B cell (primary cell): Measurements from ENCODE around the gene CDC45. TPM values are rescaled to one million over a fixed set of nuclear protein-coding genes. Genes with fewer than 3 reads are reported as not detected.

Experiments
- ATAC-seq: fragments of 200-7000 bp; cut with Tn5 transposase; one replicate; pipeline ENCODE4 v1.10.0; 2021; ENCODE audit warnings: low read depth, mild to moderate bottlenecking, moderate number of reproducible peaks, moderate library complexity
- CTCF ChIA-PET: fragments of 350-600 bp; sonication (Branson Sonifier 250); formaldehyde crosslinking; loops from one replicate; lab custom pipeline; 2021; ENCODE audit warnings: antibody characterized with exemption, inconsistent platforms; lab: Charles Lee
- POLR2A ChIA-PET: fragments of 350-600 bp; sonication (Branson Sonifier 250); formaldehyde crosslinking; loops from one replicate; lab custom pipeline; 2021; ENCODE audit warnings: antibody characterized with exemption; lab: Charles Lee
- DNase-seq: peaks from one replicate; pipeline ENCODE4 v3.0.0; 2013
- H2AFZ ChIP-seq: 2 replicates; pipeline ENCODE4 v1.6.1; 2012; ENCODE audit warnings: mild to moderate bottlenecking, low read depth, low read length; ENCODE audit not compliant: insufficient read depth, poor library complexity, severe bottlenecking
- H3K27ac ChIP-seq, 2 donors: 1 replicate in 1 of 2; 2 replicates in 1 of 2; pipeline ENCODE4 v1.5.1; 2012 to 2013; ENCODE audit warnings: low read length in 2 of 2, mild to moderate bottlenecking in 2 of 2, moderate library complexity in 1 of 2
- H3K27me3 ChIP-seq, 4 experiments: fragments of 200-600 bp in 1 of 4; sonication (generic) in 1 of 4; replicated peaks in 1 of 4; 1 replicate in 2 of 4; 2 replicates in 2 of 4; pipeline versions ENCODE4 v1.6.1 to v1.7.0; 2013 to 2016; ENCODE audit warnings: low read length in 3 of 4, mild to moderate bottlenecking in 2 of 4, mixed read lengths in 1 of 4, moderate library complexity in 1 of 4; ENCODE audit not compliant: insufficient read depth in 4 of 4, control insufficient read depth in 3 of 4; ENCODE audit errors: control extremely low read depth in 1 of 4
- H3K36me3 ChIP-seq, 2 experiments: replicated peaks in 1 of 2; 1 replicate in 1 of 2; 2 replicates in 1 of 2; pipeline versions ENCODE4 v1.6.1 to v1.7.1; 2013; ENCODE audit warnings: low read length in 1 of 2; ENCODE audit not compliant: insufficient read depth in 2 of 2, control insufficient read depth in 1 of 2; ENCODE audit errors: control extremely low read depth in 1 of 2, extremely low read depth in 1 of 2
- H3K4me1 ChIP-seq, 2 donors: fragments of 200-600 bp in 1 of 2; sonication (generic) in 1 of 2; 1 replicate in 1 of 2; 2 replicates in 1 of 2; pipeline versions ENCODE4 v1.5.1 to v1.6.1; 2013 to 2017; ENCODE audit warnings: low read length in 2 of 2; ENCODE audit not compliant: control insufficient read depth in 2 of 2, insufficient read depth in 2 of 2
- H3K4me2 ChIP-seq: replicated peaks from 2 replicates; pipeline ENCODE3; 2012; ENCODE audit warnings: mild to moderate bottlenecking, low read depth, low read length; ENCODE audit not compliant: poor library complexity, severe bottlenecking
- H3K4me3 ChIP-seq, 5 experiments: fragments of 200-600 bp in 1 of 5; sonication (generic) in 1 of 5; 1 replicate in 3 of 5; 2 replicates in 2 of 5; pipeline versions ENCODE4 v1.5.1 to v1.7.0; 2011 to 2016; ENCODE audit warnings: low read length in 4 of 5, mild to moderate bottlenecking in 4 of 5, low read depth in 2 of 5, control low read depth in 1 of 5, moderate library complexity in 1 of 5; ENCODE audit not compliant: insufficient read depth in 1 of 5; ENCODE audit errors: control extremely low read depth in 1 of 5, extremely low read depth in 1 of 5
- H3K79me2 ChIP-seq: fragments of 200-600 bp; sonication (generic); one replicate; pipeline ENCODE4 v1.6.0; 2016; ENCODE audit warnings: low read length; ENCODE audit not compliant: control insufficient read depth, insufficient read depth
- H3K9ac ChIP-seq: fragments of 200-600 bp; sonication (generic); 2 replicates; pipeline ENCODE4 v1.6.1; 2017; ENCODE audit warnings: mild to moderate bottlenecking, low read length, moderate library complexity
- H3K9me3 ChIP-seq, 3 donors: one replicate each; pipeline versions ENCODE4 v1.6.1 to v1.7.1; 2013; ENCODE audit warnings: low read length in 2 of 3; ENCODE audit not compliant: control insufficient read depth in 2 of 3, insufficient read depth in 1 of 3; ENCODE audit errors: control extremely low read depth in 1 of 3
- H4K20me1 ChIP-seq: 2 replicates; pipeline ENCODE4 v1.6.0; 2012; ENCODE audit warnings: mild to moderate bottlenecking, low read length; ENCODE audit not compliant: insufficient read depth, control insufficient read depth, poor library complexity, severe bottlenecking
- H3K27ac Mint-ChIP-seq: one replicate; pipeline ENCODE4 v1.8.0; 2021; ENCODE audit warnings: mixed read lengths
- H3K27me3 Mint-ChIP-seq: one replicate; pipeline ENCODE4 v1.8.0; 2021; ENCODE audit warnings: mixed read lengths
- H3K4me1 Mint-ChIP-seq: one replicate; pipeline ENCODE4 v1.8.0; 2021; ENCODE audit warnings: mixed read lengths
- H3K4me3 Mint-ChIP-seq: one replicate; pipeline ENCODE4 v1.8.0; 2021; ENCODE audit warnings: mixed read lengths
- H3K9me3 Mint-ChIP-seq: one replicate; pipeline ENCODE4 v1.8.0; 2022; ENCODE audit warnings: mixed read lengths; ENCODE audit not compliant: insufficient read depth
- CTCF ChIP-seq: fragments of 200-600 bp; IDR thresholded peaks from one replicate; pipeline ENCODE4 v1.8.0; 2022; ENCODE audit warnings: antibody characterized with exemption, mild to moderate bottlenecking
- EZH2 ChIP-seq: IDR thresholded peaks from 2 replicates; pipeline ENCODE4 v1.6.1; 2012; ENCODE audit warnings: borderline replicate concordance, low read depth, mild to moderate bottlenecking, moderate library complexity, low read length; ENCODE audit not compliant: insufficient read depth, poor library complexity, severe bottlenecking
- WGBS: methylation state at CpG from one replicate; pipeline ENCODE4 v1.1.5; 2013; ENCODE audit warnings: missing lambda C conversion rate; ENCODE audit not compliant: insufficient coverage; 5-methylcytosine and 5-hydroxymethylcytosine counted together
- intact Hi-C: fragments of 100-400 bp; cut with micrococcal nuclease; formaldehyde crosslinking; loops from one replicate; pipeline ENCODE4 v1.10.0; 2022
- polyA plus RNA-seq: library from polyadenylated mRNA; depleted of rRNA; stranded (reverse); fragments of >200 nt; gene quantifications from 2 replicates; pipeline ENCODE4 v1.2.3, GENCODE V29; 2012
- total RNA-seq, 2 donors: library from RNA; stranded (reverse); fragments of 120-200 nt in 1 of 2; gene quantifications; 1 replicate in 1 of 2; 2 replicates in 1 of 2; pipeline versions ENCODE4 v1.2.3 to v1.2.4, GENCODE V29; 2013 to 2022

CDC45 gene
- total and polyA plus RNA-seq, 2 donors (not counting 1 experiment from before 2014, with no cell fraction given): 0.49 to 1.4 TPM

GRCh38 chr22:19507534-19507861, 27.8 kb downstream of the CDC45 start:
- Mint-ChIP-seq H3K27me3 (no peaks in the 10 kb centered on the region), H3K27ac (no peak overlapping the region), H3K9me3 (no peaks in the 10 kb centered on the region), H3K4me1 (peaks cover 5% of the 10 kb centered on the region), H3K4me3 (no peak overlapping the region)
- Histone ChIP-seq H3K27me3 (no peaks in the 10 kb centered on the region), H3K4me1 (peaks cover 0 to 6% of the 10 kb centered on the region in 2 donors), H2AFZ (no peak overlapping the region), H3K9ac (no peak overlapping the region), H3K36me3 (no peaks in the 10 kb centered on the region), H3K4me2 (no peak overlapping the region), H3K9me3 (no peaks in the 10 kb centered on the region), H4K20me1 (no peaks in the 10 kb centered on the region), H3K4me3 (no peak overlapping the region), H3K27ac (no peak overlapping the region), H3K79me2 (no peaks in the 10 kb centered on the region)
- WGBS: 94% methylated on average over 3 of the region's 4 CpGs
- DNase-seq: no peak
- ChIA-PET POLR2A (no interaction called here), CTCF (no interaction called here)
- no peak for TF ChIP-seq CTCF
- no peak for TF ChIP-seq EZH2
- no peak for ATAC-seq
- intact Hi-C loops: no loop called here

GRCh38 chr22:19508024-19508776, 28.5 kb downstream of the CDC45 start:
- H2AFZ ChIP-seq: no peak overlapping the region
- H4K20me1 ChIP-seq: no peaks in the 10 kb centered on the region
- ChIA-PET POLR2A (no interaction called here), CTCF (no interaction called here)
- 97% methylated on average over 10 of the region's 10 CpGs for WGBS
- H3K9me3 Mint-ChIP-seq: no peaks in the 10 kb centered on the region
- H3K4me2 ChIP-seq: no peak overlapping the region
- no peak for ATAC-seq
- TF ChIP-seq CTCF (no peak), EZH2 (no peak)
- no peaks in the 10 kb centered on the region for H3K27me3 Mint-ChIP-seq
- no peak overlapping the region for H3K4me3 ChIP-seq
- no peak for DNase-seq
- no peak overlapping the region for H3K9ac ChIP-seq
- H3K27ac ChIP-seq: no peak overlapping the region
- H3K4me1 Mint-ChIP-seq: peaks cover 5% of the 10 kb centered on the region
- H3K4me3 Mint-ChIP-seq: no peak overlapping the region
- no peak overlapping the region for H3K27ac Mint-ChIP-seq
- H3K9me3 ChIP-seq: no peaks in the 10 kb centered on the region
- intact Hi-C loops: no loop called here
- no peaks in the 10 kb centered on the region for H3K27me3 ChIP-seq
- no peaks in the 10 kb centered on the region for H3K36me3 ChIP-seq
- no peaks in the 10 kb centered on the region for H3K79me2 ChIP-seq
- peaks cover 0 to 6% of the 10 kb centered on the region in 2 donors for H3K4me1 ChIP-seq
